H1 (cell line): ENCODE measurements around the gene RAB3GAP2. TPM values are rescaled to one million over a fixed set of nuclear protein-coding genes. Genes with fewer than 3 reads are reported as not detected.

ENCODE experiments used
- CTCF ChIA-PET: fragments of 300-600 bp; sonication (Branson Sonifier 250); formaldehyde crosslinking; loops from one replicate; lab custom pipeline; 2021; ENCODE audit not compliant: partially characterized antibody; lab: Charles Lee
- POLR2A ChIA-PET: fragments of 300-600 bp; sonication (Branson Sonifier 250); formaldehyde crosslinking; loops from one replicate; lab custom pipeline; 2021; ENCODE audit warnings: inconsistent platforms; ENCODE audit not compliant: partially characterized antibody; lab: Charles Lee
- DNase-seq, 2 experiments: peaks; one replicate each; pipeline versions ENCODE4 v3.0.0 to v3.0.0-alpha.2; 2010 to 2022; ENCODE audit warnings: low spot score in 2 of 2, low read depth in 1 of 2, mixed read lengths in 1 of 2
- FAIRE-seq: peaks from 2 replicates; lab custom pipeline; 2011; peaks lifted over from hg19 to GRCh38; lab: Jason Lieb, UNC
- H2AFZ ChIP-seq: 2 replicates; pipeline ENCODE4 v1.8.1; 2012; ENCODE audit warnings: low read length, inconsistent platforms
- H2AK5ac ChIP-seq: 2 replicates; pipeline ENCODE4 v1.6.1; 2013; ENCODE audit warnings: low read depth, low read length
- H2BK120ac ChIP-seq: replicated peaks from 2 replicates; pipeline ENCODE3; 2013; ENCODE audit warnings: low read depth, low read length, inconsistent platforms
- H2BK12ac ChIP-seq: 2 replicates; pipeline ENCODE4 v1.6.1; 2013; ENCODE audit warnings: low read depth, low read length
- H2BK15ac ChIP-seq: 2 replicates; pipeline ENCODE4 v1.6.1; 2013; ENCODE audit warnings: low read length
- H2BK20ac ChIP-seq: 2 replicates; pipeline ENCODE4 v1.6.1; 2013; ENCODE audit warnings: low read length
- H2BK5ac ChIP-seq: 2 replicates; pipeline ENCODE4 v1.6.1; 2013; ENCODE audit warnings: low read depth, low read length
- H3K14ac ChIP-seq: 2 replicates; pipeline ENCODE4 v1.6.1; 2013; ENCODE audit warnings: inconsistent platforms; ENCODE audit not compliant: insufficient read length
- H3K18ac ChIP-seq: 2 replicates; pipeline ENCODE4 v1.6.1; 2013; ENCODE audit warnings: low read length; ENCODE audit errors: extremely low read depth
- H3K23ac ChIP-seq: 2 replicates; pipeline ENCODE4 v1.6.1; 2013; ENCODE audit warnings: inconsistent platforms; ENCODE audit not compliant: insufficient read length
- H3K23me2 ChIP-seq: 2 replicates; pipeline ENCODE4 v1.6.1; 2013; ENCODE audit warnings: low read depth, low read length
- H3K27ac ChIP-seq: 2 replicates; pipeline ENCODE4 v1.6.1; 2011; ENCODE audit warnings: low read depth, low read length, inconsistent platforms
- H3K27me3 ChIP-seq, 4 experiments: replicated peaks in 1 of 4; 1 replicate in 1 of 4; 2 replicates in 3 of 4; pipeline versions ENCODE4 v1.6.1 to v1.8.1; 2011 to 2013; ENCODE audit warnings: low read length in 3 of 4, mild to moderate bottlenecking in 3 of 4, inconsistent platforms in 2 of 4, mixed read lengths in 2 of 4, moderate library complexity in 1 of 4; ENCODE audit not compliant: control insufficient read depth in 3 of 4, insufficient read depth in 3 of 4; ENCODE audit errors: extremely low read depth in 1 of 4
- H3K36me3 ChIP-seq, 4 experiments: 2 replicates each; pipeline versions ENCODE4 v1.6.1 to v1.8.1; 2011 to 2013; ENCODE audit warnings: mild to moderate bottlenecking in 4 of 4, low read length in 3 of 4, moderate library complexity in 2 of 4, control low read depth in 1 of 4, inconsistent platforms in 1 of 4; ENCODE audit not compliant: insufficient read depth in 4 of 4, control insufficient read depth in 2 of 4
- H3K4ac ChIP-seq: replicated peaks from 2 replicates; pipeline ENCODE3; 2013; ENCODE audit warnings: low read length, low read depth, mixed read lengths, inconsistent platforms; ENCODE audit not compliant: insufficient read length
- H3K4me1 ChIP-seq, 4 experiments: replicated peaks in 1 of 4; 1 replicate in 1 of 4; 2 replicates in 3 of 4; pipeline versions ENCODE4 v1.6.1 to v1.8.1; 2011 to 2013; ENCODE audit warnings: low read length in 3 of 4, inconsistent platforms in 2 of 4, mixed read lengths in 1 of 4; ENCODE audit not compliant: insufficient read depth in 4 of 4, control insufficient read depth in 3 of 4
- H3K4me2 ChIP-seq, 2 experiments: 2 replicates each; pipeline versions ENCODE4 v1.6.1 to v1.8.1; 2011 to 2013; ENCODE audit warnings: low read depth in 2 of 2, low read length in 2 of 2, control low read depth in 1 of 2, inconsistent platforms in 1 of 2, mild to moderate bottlenecking in 1 of 2; ENCODE audit not compliant: insufficient read depth in 1 of 2
- H3K4me3 ChIP-seq, 4 experiments: fragments of 200-600, 300-600 bp in 1 of 4; sonication (generic), shearing (Covaris generic), sonication (Bioruptor Twin) in 1 of 4; 2 replicates each; pipeline versions ENCODE4 v1.5.1 to v1.8.1; 2011 to 2016; ENCODE audit warnings: low read length in 4 of 4, low read depth in 3 of 4, control low read depth in 2 of 4, inconsistent platforms in 2 of 4, mild to moderate bottlenecking in 2 of 4, mixed read lengths in 1 of 4, moderate library complexity in 1 of 4; ENCODE audit not compliant: insufficient read depth in 2 of 4; ENCODE audit errors: extremely low read depth in 1 of 4
- H3K56ac ChIP-seq: replicated peaks from 2 replicates; pipeline ENCODE3; 2013; ENCODE audit warnings: low read depth, mild to moderate bottlenecking, mixed read lengths, low read length, inconsistent platforms; ENCODE audit not compliant: insufficient read length
- H3K79me1 ChIP-seq: 2 replicates; pipeline ENCODE4 v1.6.1; 2013; ENCODE audit warnings: low read depth, low read length, control low read depth
- H3K79me2 ChIP-seq, 2 experiments: 2 replicates each; pipeline versions ENCODE4 v1.6.1 to v1.8.1; 2012 to 2013; ENCODE audit warnings: low read length in 2 of 2, mild to moderate bottlenecking in 2 of 2, inconsistent platforms in 1 of 2; ENCODE audit not compliant: insufficient read depth in 2 of 2, control insufficient read depth in 1 of 2
- H3K9ac ChIP-seq, 4 experiments: replicated peaks in 1 of 4; 1 replicate in 1 of 4; 2 replicates in 3 of 4; pipeline versions ENCODE4 v1.6.1 to v1.8.1; 2011 to 2013; ENCODE audit warnings: low read depth in 3 of 4, low read length in 3 of 4, control low read depth in 2 of 4, mild to moderate bottlenecking in 2 of 4, moderate library complexity in 2 of 4, inconsistent platforms in 1 of 4; ENCODE audit errors: extremely low read depth in 1 of 4
- H3K9me3 ChIP-seq, 2 experiments: 2 replicates each; pipeline versions ENCODE4 v1.6.1 to v1.8.1; 2012 to 2013; ENCODE audit warnings: mild to moderate bottlenecking in 2 of 2, moderate library complexity in 2 of 2, control low read depth in 1 of 2, inconsistent platforms in 1 of 2, low read depth in 1 of 2, low read length in 1 of 2, mixed read lengths in 1 of 2; ENCODE audit not compliant: insufficient read depth in 2 of 2
- H4K20me1 ChIP-seq, 2 experiments: replicated peaks in 1 of 2; 2 replicates each; pipeline versions ENCODE3 to v1.8.1; 2011 to 2013; ENCODE audit warnings: inconsistent platforms in 2 of 2, low read length in 2 of 2, mild to moderate bottlenecking in 1 of 2; ENCODE audit not compliant: insufficient read depth in 2 of 2, control insufficient read depth in 1 of 2
- H4K5ac ChIP-seq: 2 replicates; pipeline ENCODE4 v1.6.1; 2013; ENCODE audit warnings: low read length, low read depth, mixed read lengths, inconsistent platforms; ENCODE audit not compliant: insufficient read length
- H4K8ac ChIP-seq: 2 replicates; pipeline ENCODE4 v1.8.0; 2013; ENCODE audit warnings: mild to moderate bottlenecking, moderate library complexity, low read length, inconsistent platforms; ENCODE audit not compliant: insufficient read depth; ENCODE audit errors: extremely low read depth
- H4K91ac ChIP-seq: replicated peaks from 2 replicates; pipeline ENCODE3; 2013; ENCODE audit warnings: low read length, mixed read lengths, inconsistent platforms; ENCODE audit not compliant: insufficient read length
- CHD1 ChIP-seq: IDR thresholded peaks from 2 replicates; pipeline ENCODE4 v1.6.1; 2012; ENCODE audit warnings: low read depth, low read length, improper control_type of control experiment
- EP300 ChIP-seq, 2 experiments: IDR thresholded peaks; 1 replicate in 1 of 2; 2 replicates in 1 of 2; pipeline ENCODE4 v1.6.1; 2011 to 2012; ENCODE audit warnings: low read depth in 2 of 2, low read length in 2 of 2, mild to moderate bottlenecking in 2 of 2, borderline replicate concordance in 1 of 2, inconsistent platforms in 1 of 2, moderate library complexity in 1 of 2
- JUN ChIP-seq: IDR thresholded peaks from 2 replicates; pipeline ENCODE4 v1.6.1; 2011; ENCODE audit warnings: low read depth, mild to moderate bottlenecking, improper control_type of control experiment, low read length
- KDM4A ChIP-seq: IDR thresholded peaks from one replicate; pipeline ENCODE4 v1.7.1; 2012; ENCODE audit warnings: low read depth, mild to moderate bottlenecking, moderate library complexity, low read length, inconsistent platforms; ENCODE audit not compliant: severe bottlenecking
- SAP30 ChIP-seq: fragments of 300-600 bp; sonication (generic); IDR thresholded peaks from 2 replicates; pipeline ENCODE4 v1.7.1; 2012; ENCODE audit warnings: low read length, moderate library complexity, mild to moderate bottlenecking, inconsistent platforms; ENCODE audit not compliant: insufficient read depth, insufficient replicate concordance
- SIRT6 ChIP-seq: IDR thresholded peaks from one replicate; pipeline ENCODE4 v1.7.1; 2012; ENCODE audit warnings: low read length, inconsistent platforms
- SRF ChIP-seq: IDR thresholded peaks from 2 replicates; pipeline ENCODE4 v1.6.1; 2011; ENCODE audit warnings: mild to moderate bottlenecking, low read depth, low read length, moderate library complexity
- TEAD4 ChIP-seq: IDR thresholded peaks from 2 replicates; pipeline ENCODE4 v1.6.1; 2012; ENCODE audit warnings: low read depth, low read length, inconsistent platforms, mixed read lengths
- WGBS, 2 experiments: shearing (Covaris generic) in 1 of 2; methylation state at CpG; one replicate each; pipeline versions ENCODE4 v1.1.6 to v1.1.7; 2013 to 2015; ENCODE audit warnings: low lambda C conversion rate in 2 of 2, mixed read lengths in 2 of 2, inconsistent platforms in 1 of 2, low coverage in 1 of 2, missing lambda C conversion rate in 1 of 2; ENCODE audit not compliant: insufficient replicate concordance in 2 of 2, insufficient coverage in 1 of 2, insufficient read length in 1 of 2; ENCODE audit errors: extremely low coverage in 1 of 2, missing lambda C conversion rate in 1 of 2; 5-methylcytosine and 5-hydroxymethylcytosine counted together
- polyA plus RNA-seq, 7 experiments: library from polyadenylated mRNA; depleted of rRNA in 3 of 7; stranded (reverse) in 5 of 7; unstranded in 2 of 7; fragments of >200 nt in 5 of 7; fragments of 200-250 nt in 2 of 7; gene quantifications; 1 replicate in 5 of 7; 2 replicates in 1 of 7; 4 replicates in 1 of 7; pipeline versions ENCODE4 v1.2.1 to v1.2.3, GENCODE V29; 2011 to 2013; ENCODE audit warnings: missing spikeins in 2 of 7, mixed read lengths in 2 of 7
- total RNA-seq: library from RNA; stranded (reverse); fragmentation: NEBNext Ultra II Directional; extraction: Animal tissue kit (Norgen Biotek cat#: 25700); gene quantifications from 2 replicates; pipeline ENCODE4 v1.2.1, GENCODE V29; 2021
- TF ChIP-seq, protein P1 (sequence below), 3 experiments: IDR thresholded peaks; 1 replicate in 2 of 3; 2 replicates in 1 of 3; pipeline versions ENCODE4 v1.5.1 to v1.6.1; 2011; ENCODE audit warnings: low read length in 3 of 3, mild to moderate bottlenecking in 3 of 3, inconsistent platforms in 2 of 3, low read depth in 1 of 3, moderate library complexity in 1 of 3; ENCODE audit not compliant: insufficient read depth in 1 of 3; ENCODE audit errors: control extremely low read depth in 1 of 3

Gene RAB3GAP2
- total and polyA plus RNA-seq, 2 of the 8 experiments (the other 6 are each of a cell fraction or from before 2014, with no cell fraction given): 19.7 to 52.7 TPM

DNA sequence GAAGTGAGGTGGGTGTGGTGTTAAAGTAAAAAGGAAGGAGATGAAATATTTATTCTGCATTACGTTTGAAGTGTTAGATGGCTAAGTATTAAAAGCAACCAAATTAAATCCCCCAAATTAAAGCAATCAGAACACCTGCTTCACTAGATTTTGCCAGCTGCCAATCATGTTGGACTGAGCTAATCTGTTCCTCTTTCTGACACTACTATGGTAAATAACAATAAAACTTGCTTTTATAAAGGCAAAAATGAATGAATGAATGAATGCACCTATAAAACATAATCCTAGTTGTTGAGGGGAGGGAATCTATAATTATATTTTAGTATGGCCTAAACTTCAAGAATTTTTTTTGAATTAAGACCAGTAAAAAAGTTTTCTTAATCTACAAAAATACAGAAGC, 51.0 kb downstream of the RAB3GAP2 start:
- 89 to 100% methylated on average over 1 of the region's 1 CpG for WGBS, 2 experiments

More for the DNA sequence above, 51.0 kb downstream of the RAB3GAP2 start:
- H2AK5ac ChIP-seq: no peak overlapping the region
- TF ChIP-seq SIRT6 (no peak), JUN (no peak), EP300 (IDR thresholded peaks at IDR 0.05; ENCODE audit: borderline replicate concordance in 1 of 2, low read depth in 2 of 2, low read length in 2 of 2) (no peak), TEAD4 (no peak), SRF (no peak), SAP30 (no peak), KDM4A (no peak), CHD1 (no peak)
- TF ChIP-seq, protein P1, sequence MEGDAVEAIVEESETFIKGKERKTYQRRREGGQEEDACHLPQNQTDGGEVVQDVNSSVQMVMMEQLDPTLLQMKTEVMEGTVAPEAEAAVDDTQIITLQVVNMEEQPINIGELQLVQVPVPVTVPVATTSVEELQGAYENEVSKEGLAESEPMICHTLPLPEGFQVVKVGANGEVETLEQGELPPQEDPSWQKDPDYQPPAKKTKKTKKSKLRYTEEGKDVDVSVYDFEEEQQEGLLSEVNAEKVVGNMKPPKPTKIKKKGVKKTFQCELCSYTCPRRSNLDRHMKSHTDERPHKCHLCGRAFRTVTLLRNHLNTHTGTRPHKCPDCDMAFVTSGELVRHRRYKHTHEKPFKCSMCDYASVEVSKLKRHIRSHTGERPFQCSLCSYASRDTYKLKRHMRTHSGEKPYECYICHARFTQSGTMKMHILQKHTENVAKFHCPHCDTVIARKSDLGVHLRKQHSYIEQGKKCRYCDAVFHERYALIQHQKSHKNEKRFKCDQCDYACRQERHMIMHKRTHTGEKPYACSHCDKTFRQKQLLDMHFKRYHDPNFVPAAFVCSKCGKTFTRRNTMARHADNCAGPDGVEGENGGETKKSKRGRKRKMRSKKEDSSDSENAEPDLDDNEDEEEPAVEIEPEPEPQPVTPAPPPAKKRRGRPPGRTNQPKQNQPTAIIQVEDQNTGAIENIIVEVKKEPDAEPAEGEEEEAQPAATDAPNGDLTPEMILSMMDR (IDR thresholded peaks at IDR 0.05; ENCODE audit: control extremely low read depth in 1 of 3, insufficient read depth in 1 of 3, low read depth in 1 of 3, low read length in 3 of 3): no peak
- no peak overlapping the region for H4K8ac ChIP-seq
- peaks cover 0 to 5% (median 3%) of the 10 kb centered on the region in 4 experiments; a peak in 3 of 7 replicates for H3K4me1 ChIP-seq
- H3K14ac ChIP-seq: no peak overlapping the region
- H3K9ac ChIP-seq: no peak overlapping the region
- no peak overlapping the region for H3K4ac ChIP-seq
- no peak overlapping the region for H3K4me2 ChIP-seq
- no peaks in the 10 kb centered on the region for H3K9me3 ChIP-seq
- H3K27me3 ChIP-seq: no peaks in the 10 kb centered on the region
- FAIRE-seq (no peak), DNase-seq (no peak)
- H2BK5ac ChIP-seq: no peak overlapping the region
- H3K36me3 ChIP-seq: no peaks in the 10 kb centered on the region
- H2AFZ ChIP-seq: no peak overlapping the region
- H2BK20ac ChIP-seq: no peak overlapping the region
- no peak overlapping the region for H2BK120ac ChIP-seq
- H2BK15ac ChIP-seq: no peak overlapping the region
- no peak overlapping the region for H3K27ac ChIP-seq
- no peak overlapping the region for H3K18ac ChIP-seq
- no peak overlapping the region for H3K56ac ChIP-seq
- ChIA-PET POLR2A (interaction anchor here (1.7 kb wide), 1 partner anchor 10 kb away, joined by 5 read pairs; no protein-coding TSS in a partner anchor), CTCF (interaction anchor here (1.1 to 7.0 kb wide), 6 partner anchors 7 to 554 kb away, joined by 3 to 83 read pairs (median 5); partner anchors contain the start of gene RAB3GAP2)
- no peaks in the 10 kb centered on the region for H3K23me2 ChIP-seq
- H2BK12ac ChIP-seq: no peak overlapping the region
- H3K4me3 ChIP-seq: no peak overlapping the region
- H4K91ac ChIP-seq: no peak overlapping the region
- H3K79me2 ChIP-seq: peaks cover 0 to 71% of the 10 kb centered on the region in 2 experiments; a peak in 2 of 4 replicates
- no peaks in the 10 kb centered on the region for H3K79me1 ChIP-seq
- no peak overlapping the region for H4K5ac ChIP-seq
- no peaks in the 10 kb centered on the region for H4K20me1 ChIP-seq
- no peak overlapping the region for H3K23ac ChIP-seq
